ENCODE results near the gene DZIP3.

The DZIP3 gene

GRCh38 chr3:108728105-108728504 lies 138.6 kb downstream of the DZIP3 start:
- Histone ChIP-seq H3K4me3 (ENCODE audit: extremely low read depth, insufficient read depth, low read length, poor library complexity, severe bottlenecking) (no peak overlapping the region), H3K27ac (ENCODE audit: low read depth, low read length, severe bottlenecking) (no peak overlapping the region), H3K36me3 (ENCODE audit: control insufficient read depth, insufficient read depth, low read length) (no peaks in the 10 kb centered on the region), H3K4me1 (ENCODE audit: control insufficient read depth, insufficient read depth, low read length, poor library complexity, severe bottlenecking) (no peaks in the 10 kb centered on the region), H3K9me3 (ENCODE audit: control insufficient read depth, low read length) (no peaks in the 10 kb centered on the region)

DNA sequence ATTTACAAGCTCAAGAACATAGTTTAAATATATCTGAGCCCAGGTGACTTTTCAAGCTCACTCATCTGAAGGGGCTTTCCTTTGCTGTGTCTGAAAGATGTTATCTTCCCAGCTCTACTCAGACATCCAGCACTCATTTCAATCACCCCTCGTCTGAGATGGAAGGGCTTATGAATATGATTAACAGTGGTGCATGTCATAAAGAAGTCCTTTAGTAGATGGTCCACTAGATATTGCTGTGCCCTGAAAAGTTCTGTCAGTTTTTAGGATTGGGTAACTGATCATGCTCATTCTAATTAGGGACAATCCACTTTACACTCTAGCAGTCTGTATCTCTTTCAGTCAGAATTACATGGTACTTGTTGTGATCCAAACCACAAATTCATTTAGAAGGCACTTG lies 139.4 kb downstream of the DZIP3 start:
- no CpG with 5 or more reads among the region's 1 CpG for WGBS, 2 experiments (ENCODE audit: insufficient coverage in 2 of 2)
- Histone ChIP-seq H3K27ac (ENCODE audit: low read depth, low read length, severe bottlenecking) (no peak overlapping the region), H3K4me3 (ENCODE audit: extremely low read depth, insufficient read depth, low read length, poor library complexity, severe bottlenecking) (no peak overlapping the region), H3K4me1 (ENCODE audit: control insufficient read depth, insufficient read depth, low read length, poor library complexity, severe bottlenecking) (no peaks in the 10 kb centered on the region), H3K9me3 (ENCODE audit: control insufficient read depth, low read length) (no peaks in the 10 kb centered on the region), H3K36me3 (ENCODE audit: control insufficient read depth, insufficient read depth, low read length) (no peaks in the 10 kb centered on the region)

GRCh38 chr3:108736821-108737220 lies 147.3 kb downstream of the DZIP3 start:
- no peak overlapping the region for H3K4me3 ChIP-seq (ENCODE audit: extremely low read depth, insufficient read depth, low read length, poor library complexity, severe bottlenecking)
- no peaks in the 10 kb centered on the region for H3K4me1 ChIP-seq (ENCODE audit: control insufficient read depth, insufficient read depth, low read length, poor library complexity, severe bottlenecking)
- 82 to 100% methylated on average over 2 to 4 of the region's 6 CpGs for WGBS, 2 experiments (ENCODE audit: insufficient coverage in 2 of 2)
- H3K9me3 ChIP-seq (ENCODE audit: control insufficient read depth, low read length) = no peaks in the 10 kb centered on the region
- no peaks in the 10 kb centered on the region for H3K36me3 ChIP-seq (ENCODE audit: control insufficient read depth, insufficient read depth, low read length)
- H3K27ac ChIP-seq (ENCODE audit: low read depth, low read length, severe bottlenecking) = no peak overlapping the region

GRCh38 chr3:108742929-108743328 lies 153.4 kb downstream of the DZIP3 start:
- no peaks in the 10 kb centered on the region for H3K9me3 ChIP-seq (ENCODE audit: control insufficient read depth, low read length)
- H3K27ac ChIP-seq (ENCODE audit: low read depth, low read length, severe bottlenecking) = no peak overlapping the region
- whole genome bisulfite sequencing, 2 experiments (ENCODE audit: insufficient coverage in 2 of 2) = 86 to 100% methylated on average over 1 of the region's 1 CpG
- no peaks in the 10 kb centered on the region for H3K36me3 ChIP-seq (ENCODE audit: control insufficient read depth, insufficient read depth, low read length)
- H3K4me3 ChIP-seq (ENCODE audit: extremely low read depth, insufficient read depth, low read length, poor library complexity, severe bottlenecking) = no peak overlapping the region
- no peaks in the 10 kb centered on the region for H3K4me1 ChIP-seq (ENCODE audit: control insufficient read depth, insufficient read depth, low read length, poor library complexity, severe bottlenecking)
